HG02870 (cell line): ENCODE data around the gene PTPRA.
"Not testable (repeated sequence)": the region's sequence is repeated elsewhere in the genome, so short reads cannot be mapped to it uniquely, and the experiment has no call there.

Experiments used
- ATAC-seq: cut with Tn5 transposase; IDR thresholded peaks from one replicate; pipeline ENCODE4 v1.9.1; 2021; ENCODE audit warnings: mild to moderate bottlenecking, moderate library complexity; ENCODE audit not compliant: unreplicated experiment

Gene PTPRA

GRCh38 chr20:3040086-3040485, 166.8 kb downstream of the PTPRA start:
- ATAC-seq: no peak

DNA sequence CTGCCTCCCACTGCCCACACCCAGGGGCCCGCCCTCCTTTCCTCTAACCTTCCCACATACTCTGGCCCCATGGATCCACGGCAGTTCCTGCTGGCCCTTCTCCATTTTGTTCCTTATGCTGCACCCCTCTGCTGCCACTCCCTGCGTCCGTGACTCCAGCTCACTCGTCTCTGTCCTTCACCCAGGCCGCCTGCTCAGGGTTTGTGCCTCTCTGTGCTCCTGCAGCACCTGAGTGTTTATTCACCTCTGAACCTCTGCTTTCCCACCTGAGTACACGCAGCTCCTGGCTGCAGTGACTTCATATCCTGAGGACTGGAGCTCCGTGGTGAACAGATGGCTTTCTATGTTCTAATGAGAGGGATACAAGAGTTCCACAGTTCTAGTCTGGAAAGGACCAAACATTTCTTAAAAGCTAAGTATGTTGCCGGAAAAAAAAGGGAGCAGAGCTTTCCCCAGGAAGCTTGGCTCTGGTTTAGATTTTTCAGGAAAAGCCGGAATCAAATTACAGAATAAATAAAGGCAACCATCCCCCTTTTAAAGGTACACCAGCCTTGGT, 168.7 kb downstream of the PTPRA start:
- ATAC-seq: no peak

DNA sequence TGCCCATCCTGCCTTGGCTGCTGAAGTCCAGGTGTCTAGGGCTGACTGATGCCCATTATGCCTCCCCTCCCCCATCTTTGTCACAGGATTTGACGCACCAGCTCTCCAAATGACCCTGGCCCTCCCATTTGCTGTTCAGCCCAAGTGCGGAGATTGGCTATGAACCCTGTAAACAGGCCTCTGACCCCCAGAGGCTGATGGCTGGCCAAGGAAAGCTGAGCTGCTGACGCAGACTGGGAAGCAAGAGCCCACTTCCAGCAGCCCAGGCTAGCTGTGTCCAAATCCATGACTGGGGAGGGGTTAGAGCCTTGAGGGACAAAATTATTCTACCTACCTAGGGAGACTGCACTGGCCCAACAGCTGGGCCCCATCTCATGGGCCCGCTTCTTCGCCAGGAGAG, 169.3 kb downstream of the PTPRA start:
- ATAC-seq: no peak

- no peak for ATAC-seq
Observed at GRCh38 chr20:3043322-3043721, 170.0 kb downstream of the PTPRA start, which contains the start of gene GNRH2. Gene GNRH2 (plus strand): TSS chr20:3043622. CDS start chr20:3044415, 793 bp downstream.

GRCh38 chr20:3044336-3044965, 171.2 kb downstream of the PTPRA start:
- no peak for ATAC-seq

GRCh38 chr20:3045042-3045815, 171.9 kb downstream of the PTPRA start:
- peak; percentile 39 for ATAC-seq

- peak; percentile 86 for ATAC-seq
Observed at GRCh38 chr20:3045816-3046676, 172.8 kb downstream of the PTPRA start, which contains the start of gene MRPS26. Gene MRPS26 (plus strand): TSS chr20:3046052. CDS start chr20:3046069, 17 bp downstream.

GRCh38 chr20:3046677-3047462, 173.6 kb downstream of the PTPRA start:
- no peak for ATAC-seq

- ATAC-seq: no peak
Observed at GRCh38 chr20:3047486-3048419, 174.5 kb downstream of the PTPRA start.

DNA sequence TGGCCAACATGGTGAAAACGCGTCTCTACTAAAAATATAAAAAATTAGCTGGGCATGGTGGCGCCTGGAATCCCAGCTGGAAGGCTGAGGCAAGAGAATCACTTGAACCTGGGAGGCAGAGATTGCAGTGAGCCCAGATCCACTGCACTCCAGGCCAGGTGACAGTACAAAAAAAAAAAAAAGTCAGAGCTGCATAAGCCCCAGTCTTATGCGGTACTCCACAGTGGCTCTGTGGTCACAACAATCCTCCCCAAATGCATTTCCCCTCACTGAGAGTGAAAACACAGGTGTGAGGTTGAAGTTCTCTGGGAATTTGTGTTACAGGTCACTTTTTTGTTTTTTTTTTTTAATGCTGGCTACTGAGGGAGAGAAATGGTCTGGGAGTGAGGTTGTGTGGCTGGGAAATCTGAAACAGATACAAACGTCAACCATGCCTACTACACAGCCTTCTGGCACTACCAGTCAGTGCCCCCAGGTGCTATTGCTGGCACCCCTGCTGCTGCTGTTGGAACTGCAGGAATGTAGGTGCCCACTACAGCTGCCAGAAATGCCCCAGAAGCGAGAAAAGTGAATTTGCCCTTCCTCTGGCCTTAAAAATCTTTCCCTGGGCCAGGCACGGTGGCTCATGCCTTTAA, 178.2 kb downstream of the PTPRA start:
- no peak for ATAC-seq

DNA sequence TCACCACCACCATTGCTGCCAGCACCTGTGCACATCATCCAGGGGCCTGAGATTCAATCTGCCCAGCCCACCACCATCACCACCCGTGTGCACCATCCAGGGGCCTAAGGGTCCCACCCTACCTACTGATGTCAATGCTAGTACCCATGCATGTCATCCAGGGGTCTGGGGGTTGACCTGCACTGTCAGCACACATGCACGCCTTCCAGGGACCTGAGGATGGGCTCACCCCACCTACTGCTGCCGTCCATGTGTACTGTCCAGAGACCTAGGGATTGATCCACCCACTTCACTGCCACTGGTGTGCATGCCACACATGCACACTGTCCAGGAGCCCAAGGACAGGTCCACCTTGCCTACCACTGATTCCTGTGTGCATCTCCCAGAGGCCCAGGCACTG, 186.2 kb downstream of the PTPRA start:
- no peak for ATAC-seq

DNA sequence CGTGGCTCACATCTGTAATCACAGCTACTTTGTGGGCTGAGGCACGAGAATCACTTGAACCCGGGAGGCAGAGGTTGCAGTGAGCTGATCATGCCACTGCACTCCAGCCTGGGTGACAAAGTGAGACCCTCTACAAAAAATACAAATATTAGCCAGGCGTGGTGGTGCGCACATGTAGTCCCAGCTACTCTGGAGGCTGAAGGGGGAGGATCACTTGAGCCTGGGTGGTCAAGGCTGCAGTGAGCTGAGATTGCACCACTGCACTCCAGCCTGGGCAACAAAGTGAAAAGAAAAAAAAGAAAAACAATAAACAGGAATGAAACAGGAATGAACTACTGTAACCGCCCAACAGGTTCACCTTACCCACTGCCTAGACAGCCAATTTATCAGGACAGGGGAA, 190.8 kb downstream of the PTPRA start:
- ATAC-seq: not testable (repeated sequence)

DNA sequence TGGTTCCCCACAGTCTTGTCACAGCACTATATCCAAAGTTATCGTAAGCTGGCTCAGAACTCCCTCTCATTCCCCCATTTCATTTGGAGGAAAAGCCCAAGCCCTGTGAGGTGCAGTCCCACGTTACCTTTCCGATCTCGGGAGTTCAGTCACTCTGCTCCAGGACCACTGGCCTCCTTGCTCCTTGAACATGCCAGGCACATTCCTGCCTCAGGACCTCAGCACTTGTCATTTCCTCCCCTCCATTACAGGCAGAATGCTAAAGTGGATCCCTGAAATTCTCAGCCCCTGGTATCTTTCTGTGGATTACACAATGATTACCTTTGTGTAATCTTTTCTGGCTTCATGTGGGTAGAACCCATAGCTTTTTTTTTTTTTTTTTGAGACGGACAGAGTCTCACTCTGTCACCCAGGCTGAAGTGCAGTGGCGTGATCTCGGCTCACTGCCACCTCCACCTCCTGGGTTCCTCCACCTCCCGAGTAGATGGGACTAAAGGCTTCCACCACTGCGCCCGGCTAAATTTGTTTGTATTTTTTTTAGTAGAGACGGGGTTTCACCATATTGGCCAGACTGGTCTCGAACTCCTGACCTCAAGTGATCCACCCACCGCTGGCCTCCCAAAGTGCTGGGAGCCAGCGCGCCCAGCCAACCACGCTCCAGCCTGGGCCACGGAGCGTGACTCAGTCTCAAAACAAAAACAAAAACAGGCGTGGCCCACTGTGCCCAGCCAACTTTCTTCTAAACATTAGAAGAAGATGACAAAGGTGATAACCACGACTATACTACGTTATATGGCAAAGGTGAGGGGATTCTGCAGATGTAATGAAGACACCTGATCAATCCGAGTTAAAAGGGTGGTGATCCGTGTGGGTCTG, 194.1 kb downstream of the PTPRA start:
- ATAC-seq: no peak

- ATAC-seq: no peak
Observed at GRCh38 chr20:3068075-3068474, 194.8 kb downstream of the PTPRA start.

DNA sequence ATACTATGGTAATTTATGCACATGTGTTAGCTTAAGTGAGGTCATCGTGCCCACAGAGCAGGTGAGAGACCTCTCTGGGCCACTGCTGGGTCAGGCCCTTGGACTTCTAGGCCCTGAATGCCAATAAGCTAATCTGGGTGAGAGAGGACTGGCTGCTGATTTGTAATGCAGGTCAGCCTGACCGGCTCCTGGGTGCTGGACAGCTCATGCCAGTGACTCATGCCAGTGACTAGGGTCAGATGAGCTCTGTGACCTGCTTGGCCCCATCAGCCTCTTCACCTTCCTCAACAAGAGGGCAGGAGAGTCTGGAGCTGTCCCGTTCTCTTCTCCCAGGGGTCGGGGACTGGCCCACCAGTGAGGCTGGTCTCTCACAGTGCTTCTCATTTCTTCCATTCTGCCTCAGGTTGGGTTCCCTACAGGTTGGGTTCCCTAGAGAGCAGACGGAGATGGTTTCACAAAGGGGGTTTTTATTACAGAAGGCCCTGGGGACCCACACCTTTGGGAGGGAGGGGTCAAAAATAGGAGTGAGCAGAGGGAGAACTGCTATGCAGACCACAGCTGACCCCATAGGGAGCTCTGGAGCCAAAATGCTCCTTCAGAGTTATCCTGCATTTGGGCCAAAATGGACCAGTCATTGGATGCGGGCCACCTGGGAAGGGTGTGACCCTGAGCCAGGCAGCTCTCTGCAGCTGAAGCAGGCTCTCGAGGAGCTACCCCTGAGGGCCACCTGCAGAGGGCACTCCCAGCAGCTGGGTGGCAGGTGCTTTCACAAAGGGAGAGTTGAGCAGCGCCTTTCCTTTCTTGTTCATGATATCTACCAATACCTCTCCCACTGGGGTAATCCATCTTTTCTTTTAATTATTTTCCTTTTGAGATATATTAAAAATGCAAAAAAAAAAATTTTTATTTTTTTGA, 196.0 kb downstream of the PTPRA start:
- ATAC-seq: no peak

- ATAC-seq: no peak
Observed at GRCh38 chr20:3070725-3071124, 197.4 kb downstream of the PTPRA start.

- no peak for ATAC-seq
Observed at GRCh38 chr20:3071266-3071609, 198.0 kb downstream of the PTPRA start.
